CD4-positive, alpha-beta T cell treated with Interferon gamma for 1 hour (primary cell): ENCODE data around the gene IFIH1.

Experiments used
- DNase-seq: peaks from one replicate; pipeline ENCODE4 v3.0.0-alpha.2; 2020

The IFIH1 gene

GRCh38 chr2:162308747-162309503 is 9.6 kb downstream of the IFIH1 start:
- DNase-seq = no peak

GRCh38 chr2:162305901-162306300 is 12.6 kb downstream of the IFIH1 start:
- DNase-seq = no peak

- no peak for DNase-seq
Observed at GRCh38 chr2:162301877-162302276, 16.6 kb downstream of the IFIH1 start.

- DNase-seq = peak; percentile 38
Observed at GRCh38 chr2:162301151-162301804, 17.2 kb downstream of the IFIH1 start.

- DNase-seq = no peak
Observed at GRCh38 chr2:162300266-162300665, 18.2 kb downstream of the IFIH1 start.

DNA sequence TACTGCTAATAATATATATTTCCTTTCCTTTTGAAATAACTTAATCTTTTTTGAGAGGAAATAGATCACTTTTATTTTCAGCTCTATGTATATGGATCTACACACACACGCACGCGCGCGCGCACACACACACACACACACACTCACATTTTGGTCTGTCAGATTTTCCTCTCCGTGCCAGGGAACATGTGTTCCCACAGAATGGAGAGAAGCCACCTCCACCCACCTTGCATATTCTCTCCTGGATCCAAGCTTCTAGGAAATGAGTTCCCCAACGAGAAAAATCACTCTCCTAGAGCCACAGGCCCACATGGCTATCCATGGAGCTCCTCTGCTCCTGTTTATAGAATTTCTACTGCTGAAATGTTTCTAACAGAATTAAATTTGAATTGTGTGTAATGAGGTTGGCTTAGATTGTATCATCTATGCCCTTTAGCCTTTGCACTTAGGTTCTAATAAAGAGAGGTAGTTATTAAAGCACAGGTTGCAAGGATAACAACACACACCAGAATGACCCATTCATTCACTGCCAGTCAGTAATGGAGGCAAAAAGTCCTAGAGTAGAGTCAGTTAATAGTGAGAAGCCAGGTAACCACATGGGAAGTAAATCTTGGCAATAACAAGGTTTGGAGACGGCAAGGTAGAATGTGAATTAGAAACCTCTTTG is 19.7 kb downstream of the IFIH1 start:
- no peak for DNase-seq

- DNase-seq = no peak
Observed at GRCh38 chr2:162297925-162298552, 20.4 kb downstream of the IFIH1 start.

DNA sequence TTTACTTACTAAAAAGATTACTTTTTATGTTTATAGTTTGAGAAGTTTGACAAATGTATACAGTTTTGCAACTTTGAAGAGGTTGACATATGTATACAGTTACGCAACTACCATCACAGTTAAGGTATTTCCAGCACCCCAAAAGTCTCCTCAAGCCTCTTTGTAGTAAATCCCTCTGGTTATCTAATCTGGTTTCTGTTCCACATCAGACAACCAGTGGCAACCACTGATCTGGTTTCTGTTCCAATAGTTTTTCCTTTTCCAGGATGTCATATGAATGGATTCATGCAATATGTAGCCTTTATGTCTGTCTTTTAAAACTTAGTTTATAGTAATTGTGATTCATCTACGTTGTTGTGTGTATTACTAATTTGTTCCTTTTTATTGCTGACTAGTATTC is 23.5 kb downstream of the IFIH1 start:
- no peak for DNase-seq

- no peak for DNase-seq
Observed at GRCh38 chr2:162293122-162293786, 25.2 kb downstream of the IFIH1 start.

DNA sequence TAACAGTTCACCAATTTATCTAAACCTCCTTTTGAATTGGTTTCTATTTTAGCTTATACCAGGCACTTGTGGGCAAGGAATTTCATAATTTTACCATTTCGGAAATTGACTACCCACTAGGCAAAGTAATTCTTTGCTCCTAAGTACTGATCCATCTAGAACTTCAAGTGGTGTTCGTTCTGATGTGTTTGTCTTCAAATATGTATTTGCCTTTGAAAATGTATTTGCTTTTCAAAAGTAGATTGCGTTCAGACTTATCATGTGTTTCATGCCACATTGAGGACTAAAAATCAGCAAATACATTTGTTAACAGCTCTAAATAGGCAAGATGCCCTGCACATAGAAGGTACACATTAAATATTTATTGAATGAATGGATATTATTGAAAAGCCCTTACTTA is 26.7 kb downstream of the IFIH1 start:
- no peak for DNase-seq

DNA sequence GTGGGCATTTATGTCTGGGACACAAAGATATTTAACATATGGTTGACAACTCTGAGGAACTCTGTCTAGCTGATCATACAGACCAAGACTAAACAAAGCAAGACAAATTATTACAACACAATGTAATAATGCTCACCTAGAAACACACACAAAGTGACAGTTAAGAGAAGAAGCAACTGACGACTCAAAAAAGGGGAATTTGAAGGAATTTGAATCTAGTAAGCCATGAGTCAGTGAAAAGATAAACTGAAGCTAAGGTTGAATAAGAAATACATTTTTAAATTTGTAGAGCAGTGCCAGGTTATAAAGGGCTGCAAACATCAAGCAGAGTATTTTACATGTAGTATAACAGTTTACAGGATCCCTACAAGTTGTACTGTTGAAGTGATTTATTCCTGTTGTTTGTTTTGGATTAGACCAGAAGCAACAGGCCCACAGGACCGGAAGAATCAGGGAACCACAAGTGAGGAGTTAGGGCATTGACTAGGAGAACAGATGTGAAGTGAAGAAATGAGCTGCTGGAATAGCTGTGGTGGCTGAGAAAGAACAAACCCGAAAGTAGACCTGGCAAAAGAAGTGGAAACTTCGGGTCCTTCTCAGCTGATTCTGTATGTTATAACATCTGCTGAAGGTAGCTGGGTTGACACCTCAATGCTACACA is 35.6 kb downstream of the IFIH1 start:
- no peak for DNase-seq

DNA sequence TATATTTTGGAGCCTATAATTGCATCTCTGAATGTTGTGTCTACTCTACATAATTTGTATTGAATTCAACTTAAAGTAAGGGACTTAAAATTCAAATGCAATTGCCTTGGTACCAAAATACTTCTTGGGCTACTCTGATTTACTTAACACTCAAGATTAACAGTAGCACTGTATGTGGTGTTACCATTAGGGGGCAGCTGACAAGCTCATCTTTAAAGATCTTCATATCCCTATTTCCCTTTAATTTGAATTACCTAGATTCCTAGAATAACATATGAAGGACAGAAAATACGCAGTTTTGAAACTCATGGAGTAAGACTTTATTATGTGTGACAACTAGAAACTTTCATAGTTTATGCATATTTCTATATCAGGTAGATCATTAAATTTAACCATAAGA is 37.8 kb downstream of the IFIH1 start:
- DNase-seq = no peak

DNA sequence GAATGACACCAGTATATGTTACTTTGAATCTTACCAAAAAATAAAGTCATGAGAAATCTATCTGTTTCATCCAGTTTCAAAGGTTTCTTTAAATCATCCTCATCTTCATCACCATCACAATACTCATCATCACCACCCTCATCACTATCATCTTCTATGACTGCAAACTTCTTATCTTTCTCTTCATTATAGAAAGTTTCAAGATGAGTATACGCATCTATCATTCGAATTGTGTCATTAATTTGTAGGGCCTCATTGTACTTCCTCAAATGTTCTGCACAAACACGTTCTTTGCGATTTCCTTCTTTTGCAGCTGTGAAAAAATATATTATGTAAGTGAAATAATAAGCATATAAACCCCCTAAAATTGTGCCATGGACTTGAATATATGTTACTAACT is 41.1 kb downstream of the IFIH1 start:
- no peak for DNase-seq

- DNase-seq = no peak
Observed at GRCh38 chr2:162267996-162268395, 50.5 kb downstream of the IFIH1 start.

GRCh38 chr2:162267496-162267895 is 51.0 kb downstream of the IFIH1 start:
- DNase-seq = no peak

DNA sequence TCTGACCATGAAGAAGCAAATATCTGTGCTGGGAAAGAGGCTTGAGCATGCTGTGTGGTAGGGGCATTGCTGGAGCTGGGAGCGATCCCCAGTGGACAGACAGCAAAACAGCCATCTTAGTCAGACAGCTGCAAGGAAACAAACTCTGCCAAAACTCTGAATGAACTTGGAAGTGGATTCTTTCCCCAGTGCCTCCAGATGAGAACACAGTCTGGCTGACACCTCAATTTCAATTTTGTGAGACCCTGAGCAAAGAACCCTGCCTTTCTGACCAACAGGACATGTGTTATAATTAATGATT is 52.1 kb downstream of the IFIH1 start:
- DNase-seq = no peak

GRCh38 chr2:162265666-162266459 is 52.6 kb downstream of the IFIH1 start:
- DNase-seq = no peak

DNA sequence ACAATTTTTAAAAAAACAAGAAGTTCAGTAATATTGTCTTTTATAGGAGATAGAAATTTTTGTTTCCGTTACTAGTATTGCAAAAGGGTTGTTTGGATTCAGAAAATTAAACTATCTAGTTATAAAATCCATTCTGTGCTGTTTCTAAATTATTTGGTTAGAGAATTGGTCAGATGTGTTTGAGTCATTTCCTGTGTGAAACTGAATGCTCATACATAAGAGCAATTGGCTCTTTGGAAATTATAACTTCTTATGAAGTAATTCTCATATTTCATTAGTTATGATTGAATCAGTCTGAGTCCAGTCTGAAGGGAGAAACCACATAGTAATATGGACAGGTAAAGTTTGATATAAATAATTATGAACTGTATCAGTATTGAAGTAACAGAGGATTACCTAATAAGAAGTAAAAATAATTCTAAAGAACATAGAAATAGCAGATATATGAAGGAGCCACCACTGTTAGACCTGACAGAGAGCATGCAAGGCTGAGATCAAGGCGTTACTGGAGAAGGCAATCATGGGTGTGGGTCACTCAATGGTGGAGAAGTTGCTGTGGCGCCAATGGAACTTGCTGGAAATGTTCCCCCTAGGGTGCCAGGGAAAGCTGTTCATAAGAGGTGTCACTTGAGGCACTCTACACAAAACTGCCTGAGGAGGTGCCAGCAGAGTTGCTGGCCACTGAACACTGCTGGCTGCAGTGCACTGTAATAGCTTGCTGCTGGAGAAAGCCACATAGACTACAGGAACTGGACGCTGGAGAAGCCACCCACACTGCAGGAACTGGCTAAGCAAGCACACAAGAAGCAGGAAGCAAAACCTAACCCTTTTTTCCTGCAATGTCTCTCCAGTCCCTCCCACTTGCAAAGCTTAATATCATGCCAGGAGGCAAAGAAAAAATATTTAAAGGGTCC is 57.2 kb downstream of the IFIH1 start:
- peak; percentile 31 for DNase-seq

GRCh38 chr2:162258686-162259085 is 59.8 kb downstream of the IFIH1 start:
- DNase-seq = no peak

GRCh38 chr2:162258169-162258568 is 60.3 kb downstream of the IFIH1 start:
- no peak for DNase-seq

DNA sequence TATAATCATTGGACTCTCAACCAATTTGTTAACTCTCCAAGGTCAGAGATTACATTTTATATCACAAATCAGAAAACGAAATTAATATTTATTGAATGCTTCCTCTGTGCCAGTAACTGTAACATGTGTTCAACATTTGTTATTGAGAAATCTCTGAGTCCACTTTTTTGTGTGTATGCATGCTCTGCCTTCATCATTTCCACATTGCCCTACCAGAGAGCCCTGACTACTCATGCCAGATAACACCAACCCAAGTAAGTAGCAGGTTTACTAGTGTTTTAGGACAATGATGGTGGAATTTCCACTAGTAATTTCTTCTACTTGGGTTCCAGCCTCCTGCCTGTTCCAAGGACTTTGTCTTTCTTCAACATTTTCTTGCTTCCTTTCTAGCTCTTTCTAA is 61.1 kb downstream of the IFIH1 start:
- DNase-seq = no peak
